ENCODE measurements around the gene AP1M1.

The AP1M1 gene

DNA sequence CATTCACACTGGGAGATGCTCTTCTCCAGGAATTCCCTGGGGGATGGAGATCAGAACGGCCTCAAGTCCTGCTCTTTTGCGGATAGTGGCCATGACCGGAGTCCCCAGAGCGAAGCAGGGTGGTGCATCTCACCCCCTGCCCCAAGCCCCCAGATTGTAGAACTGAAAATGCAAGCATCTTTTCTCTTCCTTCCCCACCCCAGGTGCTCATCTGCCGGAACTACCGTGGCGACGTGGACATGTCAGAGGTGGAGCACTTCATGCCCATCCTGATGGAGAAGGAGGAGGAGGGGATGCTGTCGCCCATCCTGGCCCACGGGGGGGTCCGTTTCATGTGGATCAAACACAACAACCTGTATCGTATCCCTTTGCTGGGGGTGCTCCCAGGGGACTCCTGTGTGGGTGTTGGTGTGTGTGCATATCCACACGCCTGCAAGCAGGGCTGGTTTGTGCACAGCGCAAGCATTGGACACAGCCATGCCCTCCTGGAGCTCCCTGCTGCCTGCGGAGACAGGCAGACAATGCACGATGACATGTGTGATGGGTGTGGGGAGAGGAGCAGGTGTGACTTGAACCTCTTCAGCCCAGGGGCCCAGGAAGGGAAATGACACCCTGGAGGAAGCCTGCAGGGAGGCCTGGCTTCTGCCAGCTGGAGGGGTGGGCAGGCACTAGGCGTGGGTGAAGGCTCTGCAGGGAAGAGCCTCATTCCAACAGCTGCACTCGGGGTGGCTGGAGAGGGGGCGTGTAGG lies 5.7 kb downstream of the AP1M1 start:
- no peak overlapping the region for H3K4me3 ChIP-seq (ENCODE audit: low read length)
- TF ChIP-seq, protein P1, sequence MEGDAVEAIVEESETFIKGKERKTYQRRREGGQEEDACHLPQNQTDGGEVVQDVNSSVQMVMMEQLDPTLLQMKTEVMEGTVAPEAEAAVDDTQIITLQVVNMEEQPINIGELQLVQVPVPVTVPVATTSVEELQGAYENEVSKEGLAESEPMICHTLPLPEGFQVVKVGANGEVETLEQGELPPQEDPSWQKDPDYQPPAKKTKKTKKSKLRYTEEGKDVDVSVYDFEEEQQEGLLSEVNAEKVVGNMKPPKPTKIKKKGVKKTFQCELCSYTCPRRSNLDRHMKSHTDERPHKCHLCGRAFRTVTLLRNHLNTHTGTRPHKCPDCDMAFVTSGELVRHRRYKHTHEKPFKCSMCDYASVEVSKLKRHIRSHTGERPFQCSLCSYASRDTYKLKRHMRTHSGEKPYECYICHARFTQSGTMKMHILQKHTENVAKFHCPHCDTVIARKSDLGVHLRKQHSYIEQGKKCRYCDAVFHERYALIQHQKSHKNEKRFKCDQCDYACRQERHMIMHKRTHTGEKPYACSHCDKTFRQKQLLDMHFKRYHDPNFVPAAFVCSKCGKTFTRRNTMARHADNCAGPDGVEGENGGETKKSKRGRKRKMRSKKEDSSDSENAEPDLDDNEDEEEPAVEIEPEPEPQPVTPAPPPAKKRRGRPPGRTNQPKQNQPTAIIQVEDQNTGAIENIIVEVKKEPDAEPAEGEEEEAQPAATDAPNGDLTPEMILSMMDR (conservative IDR thresholded peaks at IDR 0.05; ENCODE audit: low read length), result no peak
- DNase-seq (ENCODE audit: low read depth), result no peak

GRCh38 chr19:16204005-16204294 lies 6.2 kb downstream of the AP1M1 start:
- TF ChIP-seq, protein P1 (conservative IDR thresholded peaks at IDR 0.05; ENCODE audit: low read length), result no peak
- no peak overlapping the region for H3K4me3 ChIP-seq (ENCODE audit: low read length)
- DNase-seq (ENCODE audit: low read depth), result no peak

DNA sequence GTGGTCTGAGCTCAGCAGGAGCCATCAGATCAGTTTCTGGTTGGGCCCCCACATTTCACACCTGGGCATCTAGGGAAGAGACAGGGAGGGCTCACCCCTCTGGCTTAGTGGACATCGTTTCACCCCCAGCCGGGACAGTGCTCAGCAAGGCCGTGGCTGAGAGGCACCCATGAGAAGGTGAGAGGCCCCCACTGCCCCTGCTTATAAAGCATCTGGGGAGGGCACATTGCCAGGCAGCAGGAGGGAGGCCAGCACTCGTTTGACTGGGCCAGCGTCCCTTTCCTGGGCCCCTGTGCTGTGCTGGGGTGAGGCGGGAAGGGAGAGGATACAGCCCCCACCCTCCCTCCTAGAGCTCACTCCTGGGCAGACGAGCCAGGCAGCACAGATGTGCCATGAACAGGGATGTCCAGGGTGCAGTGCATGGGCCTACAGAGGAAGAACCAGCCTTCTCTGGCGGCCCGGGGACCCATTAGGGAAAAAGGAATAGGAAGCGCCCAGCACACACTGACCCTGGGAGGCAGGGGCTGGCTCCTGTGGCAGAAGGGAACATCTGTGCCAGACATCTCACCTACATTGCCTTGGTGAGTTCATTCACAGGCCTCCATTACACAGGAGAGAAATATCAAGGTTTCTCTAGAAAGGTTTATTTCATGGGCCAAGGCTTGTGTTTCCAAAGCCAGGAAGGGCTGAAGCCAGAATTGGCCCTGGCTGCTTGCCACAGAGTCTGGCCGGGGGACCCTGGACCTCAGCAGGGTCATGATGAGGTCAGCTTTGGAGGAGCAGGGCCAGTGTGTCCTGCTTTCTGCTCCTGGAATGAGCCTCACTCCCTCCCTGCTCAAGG lies 7.7 kb downstream of the AP1M1 start:
- no peak overlapping the region for H3K4me3 ChIP-seq (ENCODE audit: low read length)
- DNase-seq (ENCODE audit: low read depth), result no peak
- TF ChIP-seq, protein P1 (conservative IDR thresholded peaks at IDR 0.05; ENCODE audit: low read length), result no peak

DNA sequence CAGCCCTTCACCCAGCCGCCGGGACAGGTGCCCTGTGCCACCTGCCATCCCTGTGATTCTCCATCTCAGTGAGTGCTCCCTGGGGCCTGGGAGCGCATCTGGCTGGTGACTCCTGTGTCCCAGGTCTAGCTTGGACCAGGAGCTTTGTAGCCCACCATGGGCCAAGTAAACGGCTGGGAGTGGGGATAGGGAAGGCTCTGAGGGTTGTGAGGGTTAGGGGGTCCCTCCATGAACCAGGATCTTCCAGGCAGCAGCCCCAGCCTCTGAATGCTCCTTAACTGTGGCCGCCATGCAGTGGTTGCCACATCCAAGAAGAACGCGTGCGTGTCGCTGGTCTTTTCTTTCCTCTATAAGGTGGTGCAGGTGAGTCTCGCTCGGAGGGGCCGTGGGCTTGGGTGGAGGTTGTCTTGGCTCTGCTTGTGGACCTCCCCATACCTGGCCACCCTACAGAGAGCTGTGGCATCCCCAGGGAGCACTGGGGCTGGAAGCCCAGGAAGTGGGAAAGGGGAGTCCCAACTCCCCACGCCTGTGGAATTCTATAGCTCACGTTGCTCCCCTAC lies 8.4 kb downstream of the AP1M1 start:
- no peak overlapping the region for H3K4me3 ChIP-seq (ENCODE audit: low read length)
- TF ChIP-seq, protein P1 (conservative IDR thresholded peaks at IDR 0.05; ENCODE audit: low read length), result no peak
- DNase-seq (ENCODE audit: low read depth), result no peak

DNA sequence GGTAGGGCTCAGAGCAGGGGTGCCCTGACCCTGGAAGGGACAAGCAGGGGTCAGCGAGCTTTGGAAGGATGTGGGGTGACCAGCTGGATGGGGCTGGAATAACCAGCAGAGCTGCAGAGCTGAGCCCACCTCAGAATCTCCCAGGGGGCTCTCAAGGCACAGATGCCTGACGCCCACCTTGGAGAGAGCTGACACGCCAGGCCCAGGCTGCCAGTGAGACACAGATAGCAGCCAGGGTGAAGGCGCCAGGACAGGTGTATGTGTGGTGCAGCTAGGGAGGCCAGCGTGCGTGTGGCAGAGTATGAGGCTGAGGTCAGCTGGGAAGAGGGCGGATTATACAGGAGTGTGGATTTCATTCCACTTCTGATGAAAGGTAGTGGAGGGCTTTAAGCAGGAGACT lies 8.9 kb downstream of the AP1M1 start:
- H3K4me3 ChIP-seq (ENCODE audit: low read length), result no peak overlapping the region
- DNase-seq (ENCODE audit: low read depth), result no peak
- TF ChIP-seq, protein P1 (conservative IDR thresholded peaks at IDR 0.05; ENCODE audit: low read length), result no peak

GRCh38 chr19:16207063-16207462 lies 9.4 kb downstream of the AP1M1 start:
- no peak overlapping the region for H3K4me3 ChIP-seq (ENCODE audit: low read length)
- DNase-seq (ENCODE audit: low read depth), result no peak
- TF ChIP-seq, protein P1 (conservative IDR thresholded peaks at IDR 0.05; ENCODE audit: low read length), result no peak

Data from AG10803 (cell line).